Measurements from ENCODE around the gene SSC5D.

SSC5D gene

DNA sequence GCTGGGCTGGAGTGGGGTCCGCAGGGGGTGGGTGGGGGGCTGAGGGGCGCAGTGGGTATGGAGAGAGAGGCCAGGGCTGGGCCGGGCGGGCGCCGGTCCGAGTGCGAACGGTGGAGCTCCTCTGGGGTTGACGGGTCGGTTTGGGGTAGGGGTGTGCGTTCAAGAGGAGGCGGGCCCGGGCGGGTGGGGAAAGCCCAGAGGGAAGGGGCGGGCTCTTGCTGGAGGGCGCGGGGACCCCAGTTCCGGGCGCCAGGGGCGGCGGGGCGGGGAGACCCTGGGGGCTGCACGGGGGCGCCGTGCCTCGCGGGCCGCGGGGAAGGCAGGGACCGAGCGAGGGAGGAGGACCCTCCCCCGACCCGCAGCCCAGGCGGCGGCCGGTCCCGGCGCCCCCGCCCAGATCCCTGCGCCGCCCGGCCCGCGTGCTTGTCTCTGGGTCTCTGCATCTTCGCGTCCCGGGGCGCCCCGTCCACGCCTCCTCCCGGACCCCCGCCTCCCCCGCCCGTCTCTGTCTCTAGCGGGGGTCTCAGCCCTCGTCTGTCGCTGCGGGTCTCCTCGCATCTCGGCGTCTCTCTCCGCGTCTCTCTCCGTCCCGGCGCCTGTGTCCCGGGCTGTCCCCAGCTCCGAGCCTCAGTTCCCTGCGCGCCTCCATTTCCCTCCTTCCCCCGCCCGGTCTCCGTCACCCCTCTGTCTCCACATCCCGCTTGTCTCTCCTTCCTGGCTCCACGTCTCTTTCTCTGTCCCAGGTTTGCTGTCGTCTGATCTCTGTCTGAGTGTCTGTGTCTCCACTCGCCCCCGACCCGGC is 36.9 kb upstream of the SSC5D start:
- DNase-seq (ENCODE audit: insufficient read length, low spot score) (no peak), FAIRE-seq (no peak)
- TF ChIP-seq, protein P1, sequence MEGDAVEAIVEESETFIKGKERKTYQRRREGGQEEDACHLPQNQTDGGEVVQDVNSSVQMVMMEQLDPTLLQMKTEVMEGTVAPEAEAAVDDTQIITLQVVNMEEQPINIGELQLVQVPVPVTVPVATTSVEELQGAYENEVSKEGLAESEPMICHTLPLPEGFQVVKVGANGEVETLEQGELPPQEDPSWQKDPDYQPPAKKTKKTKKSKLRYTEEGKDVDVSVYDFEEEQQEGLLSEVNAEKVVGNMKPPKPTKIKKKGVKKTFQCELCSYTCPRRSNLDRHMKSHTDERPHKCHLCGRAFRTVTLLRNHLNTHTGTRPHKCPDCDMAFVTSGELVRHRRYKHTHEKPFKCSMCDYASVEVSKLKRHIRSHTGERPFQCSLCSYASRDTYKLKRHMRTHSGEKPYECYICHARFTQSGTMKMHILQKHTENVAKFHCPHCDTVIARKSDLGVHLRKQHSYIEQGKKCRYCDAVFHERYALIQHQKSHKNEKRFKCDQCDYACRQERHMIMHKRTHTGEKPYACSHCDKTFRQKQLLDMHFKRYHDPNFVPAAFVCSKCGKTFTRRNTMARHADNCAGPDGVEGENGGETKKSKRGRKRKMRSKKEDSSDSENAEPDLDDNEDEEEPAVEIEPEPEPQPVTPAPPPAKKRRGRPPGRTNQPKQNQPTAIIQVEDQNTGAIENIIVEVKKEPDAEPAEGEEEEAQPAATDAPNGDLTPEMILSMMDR (IDR thresholded peaks at IDR 0.05; ENCODE audit: insufficient read depth, missing control alignments), result no peak

- DNase-seq (ENCODE audit: insufficient read length, low spot score) (no peak), FAIRE-seq (no peak)
Measured at GRCh38 chr19:55451965-55452748, 36.1 kb upstream of the SSC5D start.

DNA sequence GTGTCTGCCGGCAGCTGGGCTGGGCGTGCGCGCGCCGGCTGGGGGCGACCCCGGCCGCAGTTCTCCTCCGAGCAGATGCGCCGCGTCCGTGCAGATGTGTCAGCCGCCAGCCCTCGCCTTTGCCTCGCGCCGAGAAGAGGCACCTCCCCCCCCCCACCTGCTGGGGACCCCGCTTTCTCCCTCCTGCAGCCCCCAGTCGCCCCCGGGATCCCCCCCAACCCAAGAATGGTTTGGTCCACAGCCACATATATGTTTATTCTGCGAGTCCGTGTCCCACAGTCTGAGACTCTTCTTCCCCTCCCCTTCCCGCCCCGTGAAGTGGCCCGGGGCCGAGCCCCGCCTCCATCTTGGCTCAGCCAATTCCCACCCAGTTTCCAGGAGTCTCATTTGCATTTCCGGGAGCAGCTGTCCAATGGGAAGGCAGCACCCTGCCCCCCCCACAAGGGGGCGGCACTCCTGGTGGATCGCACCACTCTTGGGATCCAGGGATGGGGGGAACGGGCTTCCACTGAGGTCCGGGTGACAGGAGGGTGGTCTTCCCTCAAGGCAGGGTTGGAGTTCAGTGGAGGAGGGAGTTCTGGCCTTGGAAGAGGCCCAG is 35.4 kb upstream of the SSC5D start:
- TF ChIP-seq, protein P1 (IDR thresholded peaks at IDR 0.05; ENCODE audit: insufficient read depth, missing control alignments), result no peak
- DNase-seq (ENCODE audit: insufficient read length, low spot score) (peak; percentile 96), FAIRE-seq (no peak)

More at GRCh38 chr19:55451965-55452748, 36.1 kb upstream of the SSC5D start:
- TF ChIP-seq, protein P1 (IDR thresholded peaks at IDR 0.05; ENCODE audit: insufficient read depth, missing control alignments), result no peak

DNA sequence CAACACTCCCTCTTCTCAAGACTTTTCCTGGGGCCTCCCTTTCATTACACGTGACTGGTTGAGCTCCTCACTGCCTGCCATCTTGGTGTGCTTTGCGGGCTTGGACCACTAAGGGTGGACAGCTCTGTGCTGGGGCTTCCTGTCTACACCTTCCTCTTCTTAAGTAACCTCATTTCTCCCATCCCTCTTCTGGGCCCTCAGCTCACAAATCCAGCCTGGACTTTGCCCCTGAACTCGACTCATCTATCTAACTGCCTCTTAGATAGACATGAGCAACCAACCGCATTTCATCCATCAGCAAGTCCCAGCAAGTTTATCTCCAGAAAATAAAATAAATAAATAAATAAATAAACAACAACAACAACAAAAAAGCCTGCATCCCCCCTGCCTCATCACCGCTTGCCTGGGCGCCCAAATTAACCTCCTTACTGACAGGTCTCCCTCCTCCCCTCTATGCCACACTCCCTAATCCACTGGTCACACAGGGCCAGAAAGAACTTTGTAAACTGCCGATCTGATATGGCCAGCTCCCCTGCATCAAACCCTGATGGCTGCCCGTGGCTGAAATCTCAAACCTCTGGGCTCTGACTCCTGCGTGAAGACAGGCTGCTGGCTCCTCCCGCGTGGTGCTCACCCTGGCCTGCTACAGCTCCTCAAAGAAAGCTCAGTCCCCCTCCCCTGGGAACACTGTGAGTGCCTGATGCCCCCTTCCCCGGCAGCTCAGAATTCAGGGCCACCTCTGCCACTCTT is 34.5 kb upstream of the SSC5D start:
- TF ChIP-seq, protein P1 (IDR thresholded peaks at IDR 0.05; ENCODE audit: insufficient read depth, missing control alignments), result no peak
- no peak for FAIRE-seq
- no peak for DNase-seq (ENCODE audit: insufficient read length, low spot score)

DNA sequence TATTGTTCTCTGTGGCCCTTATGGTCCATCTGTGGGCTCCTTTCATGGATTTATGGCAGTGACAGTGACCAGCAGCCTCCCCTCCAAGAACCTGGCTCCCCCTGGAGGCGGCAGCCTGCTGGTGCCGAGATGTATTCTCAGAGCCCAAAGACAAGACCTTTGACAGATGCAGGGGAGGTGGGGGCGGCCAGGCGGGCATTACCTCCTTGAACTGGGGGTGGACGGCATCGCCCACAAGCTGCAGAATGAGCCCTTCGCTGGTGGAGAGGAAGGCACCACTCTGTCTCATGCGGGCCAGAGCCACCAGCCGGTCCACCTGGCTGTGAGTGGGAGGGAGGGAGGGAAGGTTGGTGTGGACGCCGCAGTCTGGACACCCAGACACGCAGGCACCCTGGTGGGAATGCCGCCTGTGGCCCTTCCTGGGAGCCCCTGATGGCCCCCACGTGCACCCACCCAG is 33.4 kb upstream of the SSC5D start:
- FAIRE-seq, result no peak
- DNase-seq (ENCODE audit: insufficient read length, low spot score), result no peak
- TF ChIP-seq, protein P1 (IDR thresholded peaks at IDR 0.05; ENCODE audit: insufficient read depth, missing control alignments), result peak; percentile 54

DNA sequence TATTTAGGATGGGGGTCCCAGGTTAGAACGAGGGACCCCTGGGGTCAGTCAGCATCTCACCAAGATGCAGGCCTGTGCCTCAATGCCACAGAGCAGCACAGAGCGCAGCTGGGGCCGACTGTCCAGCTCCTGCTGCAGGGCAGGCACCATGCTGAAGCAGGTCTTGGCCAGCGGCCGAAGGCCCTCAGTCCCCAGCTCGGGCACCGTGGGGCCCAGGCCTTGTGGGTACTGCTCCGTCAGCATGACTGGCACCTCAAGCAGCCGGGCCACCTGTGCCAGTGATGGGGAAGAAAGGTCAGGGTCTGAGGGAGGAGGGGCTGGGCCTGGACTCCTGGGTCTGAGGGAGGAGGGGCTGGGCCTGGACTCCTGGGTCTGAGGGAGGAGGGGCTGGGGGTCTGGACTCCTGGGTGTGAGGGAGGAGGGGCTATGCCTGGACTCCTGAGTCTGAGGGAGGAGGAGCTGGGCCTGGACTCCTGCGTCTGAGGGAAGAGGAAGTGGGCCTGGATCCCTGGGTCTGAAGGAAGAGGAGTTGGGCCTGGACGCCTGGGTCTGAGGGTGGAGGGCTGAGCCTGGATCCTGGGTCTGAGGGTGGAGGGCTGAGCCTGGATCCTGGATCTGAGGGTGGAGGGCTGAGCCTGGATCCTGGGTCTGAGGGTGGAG is 32.5 kb upstream of the SSC5D start:
- DNase-seq (ENCODE audit: insufficient read length, low spot score) (no peak), FAIRE-seq (no peak)
- TF ChIP-seq, protein P1 (IDR thresholded peaks at IDR 0.05; ENCODE audit: insufficient read depth, missing control alignments), result no peak
